Sigmoid colon (tissue), 4 donors: ENCODE data around the gene BCL2L2.

Source experiments
- CTCF ChIP-seq, 4 experiments: fragments of 450-650 bp in 3 of 4; fragments of 200-600 bp in 1 of 4; IDR thresholded peaks; one replicate each; pipeline ENCODE4 v1.5.1; 2016 to 2019; ENCODE audit warnings: antibody characterized with exemption in 4 of 4, mild to moderate bottlenecking in 3 of 4, moderate library complexity in 2 of 4
- EP300 ChIP-seq, 4 donors: sonication (generic); formaldehyde crosslinking; IDR thresholded peaks; one replicate each; pipeline ENCODE4 v1.6.1; 2017; ENCODE audit warnings: antibody characterized with exemption in 4 of 4
- POLR2A ChIP-seq, 2 donors: fragments of 450-650 bp; IDR thresholded peaks; one replicate each; pipeline ENCODE4 v1.6.1; 2016; ENCODE audit warnings: antibody characterized with exemption in 2 of 2, mild to moderate bottlenecking in 2 of 2, moderate library complexity in 2 of 2
- POLR2AphosphoS5 ChIP-seq, 4 donors: sonication (generic); formaldehyde crosslinking; IDR thresholded peaks; one replicate each; pipeline ENCODE4 v1.6.1; 2017; ENCODE audit warnings: antibody characterized with exemption in 4 of 4

DNA sequence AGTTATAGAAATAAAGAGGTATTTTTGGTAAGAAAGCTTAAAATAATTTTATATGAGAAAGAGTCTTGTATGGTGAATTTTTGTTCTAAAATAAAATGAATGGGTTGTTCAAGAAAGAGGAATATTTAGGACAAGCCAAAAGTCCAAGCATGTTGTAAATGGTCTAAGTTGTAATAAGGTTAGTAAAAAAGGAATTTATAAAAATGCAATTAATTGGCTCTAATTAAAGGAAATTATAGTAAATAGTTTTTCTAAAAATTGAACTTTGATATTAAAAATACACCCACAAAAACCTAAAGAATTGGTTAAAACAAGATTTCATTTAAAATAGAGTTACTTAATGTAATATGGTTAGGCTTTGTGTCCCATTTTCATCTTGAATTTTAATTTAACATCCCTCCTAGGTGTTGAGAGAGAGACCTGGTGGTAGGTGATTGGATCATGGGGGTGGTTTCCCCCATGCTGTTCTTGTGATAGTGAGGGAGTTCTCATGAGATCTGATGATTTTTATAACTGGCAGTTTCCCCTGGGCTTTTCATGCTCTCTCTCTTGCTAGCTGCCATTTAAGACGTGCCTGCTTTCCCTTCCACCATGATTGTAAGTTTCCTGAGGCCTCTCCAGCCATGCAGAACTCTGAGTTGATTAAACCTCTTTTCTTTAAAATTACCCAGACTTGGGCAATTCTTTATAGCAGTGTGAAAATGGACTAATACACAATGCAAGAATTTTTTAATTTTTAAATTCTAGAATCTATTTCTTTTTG, 33.1 kb downstream of the BCL2L2 start:
- TF ChIP-seq CTCF (IDR thresholded peaks at IDR 0.05): no peak
- TF ChIP-seq POLR2A (IDR thresholded peaks at IDR 0.05): no peak
- no peak for TF ChIP-seq POLR2AphosphoS5 (IDR thresholded peaks at IDR 0.05)
- no peak for TF ChIP-seq EP300 (IDR thresholded peaks at IDR 0.05)
